Spleen (tissue), 11 donors: Measurements from ENCODE around the gene TRMT44. TPM values are rescaled to one million over a fixed set of nuclear protein-coding genes. Genes with fewer than 3 reads are reported as not detected.

ENCODE experiments used
- DNase-seq: peaks from one replicate; pipeline ENCODE4 v3.0.0-alpha.2; 2020
- H3K27ac ChIP-seq, 8 donors: fragments of 200-600 bp; sonication (generic) in 7 of 8; 1 replicate in 4 of 8; 2 replicates in 4 of 8; pipeline versions ENCODE4 v1.5.0 to v1.8.0; 2016 to 2021; ENCODE audit warnings: inconsistent platforms in 4 of 8, mild to moderate bottlenecking in 4 of 8, moderate library complexity in 1 of 8
- H3K27me3 ChIP-seq, 7 donors: fragments of 200-600 bp; sonication (generic) in 6 of 7; replicated peaks in 1 of 7; 1 replicate in 4 of 7; 2 replicates in 3 of 7; pipeline versions ENCODE4 v1.5.0 to v1.8.0; 2016 to 2021; ENCODE audit warnings: inconsistent platforms in 3 of 7, mild to moderate bottlenecking in 1 of 7
- H3K36me3 ChIP-seq, 6 donors: fragments of 200-600 bp; sonication (generic) in 5 of 6; 1 replicate in 4 of 6; 2 replicates in 2 of 6; pipeline versions ENCODE4 v1.5.0 to v1.8.0; 2016 to 2021; ENCODE audit warnings: inconsistent platforms in 2 of 6
- H3K4me1 ChIP-seq, 6 donors: fragments of 200-600 bp; sonication (generic) in 5 of 6; 1 replicate in 3 of 6; 2 replicates in 3 of 6; pipeline versions ENCODE4 v1.5.0 to v1.8.0; 2016 to 2021; ENCODE audit warnings: inconsistent platforms in 3 of 6
- H3K4me3 ChIP-seq, 8 donors: fragments of 200-600 bp; sonication (generic) in 7 of 8; 1 replicate in 4 of 8; 2 replicates in 4 of 8; pipeline versions ENCODE4 v1.5.0 to v1.8.0; 2016 to 2021; ENCODE audit warnings: inconsistent platforms in 4 of 8, mild to moderate bottlenecking in 4 of 8, moderate library complexity in 2 of 8
- H3K9me3 ChIP-seq, 8 donors: fragments of 200-600 bp; sonication (generic) in 7 of 8; 1 replicate in 4 of 8; 2 replicates in 4 of 8; pipeline versions ENCODE4 v1.5.0 to v1.8.0; 2016 to 2021; ENCODE audit warnings: inconsistent platforms in 4 of 8
- CTCF ChIP-seq, 11 experiments: fragments of 200-600 bp in 7 of 11; fragments of 450-650 bp in 4 of 11; sonication (generic) in 4 of 11; IDR thresholded peaks in 8 of 11; conservative IDR thresholded peaks in 3 of 11; 1 replicate in 7 of 11; 2 replicates in 4 of 11; pipeline versions ENCODE4 v1.4.0 to v1.8.0; 2016 to 2021; ENCODE audit warnings: antibody characterized with exemption in 11 of 11, inconsistent platforms in 4 of 11, mild to moderate bottlenecking in 1 of 11
- POLR2A ChIP-seq, 3 donors: fragments of 450-650 bp; IDR thresholded peaks; one replicate each; pipeline ENCODE4 v1.5.1; 2017; ENCODE audit warnings: antibody characterized with exemption in 3 of 3, mild to moderate bottlenecking in 1 of 3
- POLR2AphosphoS5 ChIP-seq, 3 donors: sonication (generic); formaldehyde crosslinking; IDR thresholded peaks; one replicate each; pipeline ENCODE4 v1.5.1; 2017; ENCODE audit warnings: antibody characterized with exemption in 3 of 3
- WGBS, 5 donors: extraction: QIAGEN DNeasy Blood & Tissue Kit in 3 of 5; methylation state at CpG; one replicate each; pipeline versions ENCODE4 v1.1.5 to v1.1.7; 2013 to 2018; 5-methylcytosine and 5-hydroxymethylcytosine counted together
- intact Hi-C: fragments of 100-400 bp; cut with DNase I; formaldehyde crosslinking; loops from one replicate; pipeline ENCODE4 v1.15.0; 2023; ENCODE audit warnings: low total_unique reads
- polyA plus RNA-seq, 3 donors: library from polyadenylated mRNA; stranded (reverse); fragments of 200-250 nt; gene quantifications; one replicate each; pipeline ENCODE4 v1.2.1, GENCODE V29; 2013
- total RNA-seq, 7 donors: library from RNA; depleted of rRNA in 3 of 7; stranded (reverse); fragments of >200 nt in 3 of 7; fragmentation: NEBNext Ultra II Directional in 4 of 7; extraction: Animal tissue kit (Norgen Biotek cat#: 25700) in 4 of 7; gene quantifications; one replicate each; pipeline versions ENCODE4 v1.1.0 to v1.2.1, GENCODE V29; 2016 to 2021
- donor health status: healthy with polysubstance abuse.
- donor health status: DM: no; HTN: no; CAD: no; lungs with moderate emphysema.
- donor health status: DM: no; HTN: no; CAD: no.
- donor health status: Bipolar disorder and iron deficiency.
- donor health status: healthy.
- donor health status: DM: no; HTN: no; CAD: no.
- donor health status: DM: yes; HTN: yes; CAD: no.

TRMT44 gene
- total and polyA plus RNA-seq, 10 donors: 5.7 to 28.3 (median 21.6) TPM

DNA sequence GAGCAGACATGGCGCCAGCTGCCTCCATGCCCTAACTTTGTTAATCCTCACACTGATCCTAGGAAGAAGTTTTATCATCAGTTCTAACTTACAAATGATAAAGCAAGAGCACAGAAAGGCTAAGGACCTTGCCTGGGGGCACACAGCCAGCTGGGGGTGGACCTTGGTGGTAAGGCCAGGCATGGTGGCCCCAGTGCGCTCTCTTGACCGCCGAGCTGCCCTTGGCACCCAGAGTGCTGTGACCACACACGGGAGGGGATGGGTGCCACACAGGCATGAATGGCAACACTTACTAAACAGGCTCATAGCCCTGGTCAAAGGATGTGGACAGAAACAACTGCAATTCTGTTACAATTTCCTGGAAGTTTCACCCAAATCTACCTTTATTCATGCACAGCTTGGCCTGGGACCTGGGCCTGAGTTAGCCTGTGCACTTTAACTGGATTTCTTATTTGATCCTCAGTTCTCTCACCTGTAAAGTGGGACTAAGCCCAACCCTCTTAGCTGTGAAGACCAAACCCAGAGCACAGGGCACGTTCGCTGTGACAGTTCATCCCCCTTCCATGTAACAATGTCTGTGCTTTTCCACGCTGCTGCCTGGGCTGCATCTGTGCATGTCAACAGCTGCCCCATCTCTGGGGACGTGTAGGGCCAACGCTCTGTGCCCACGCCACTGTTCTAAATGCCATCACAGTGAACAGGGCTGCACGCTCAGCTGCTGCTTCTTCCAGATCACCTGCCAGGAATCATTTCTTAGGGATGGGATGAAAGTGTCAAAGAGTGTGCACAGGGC is 44.9 kb upstream of the TRMT44 start:
- TF ChIP-seq CTCF (IDR thresholded peaks at IDR 0.05 in 8 of 11, conservative IDR thresholded peaks at IDR 0.05 in 3 of 11) (no peak), POLR2A (IDR thresholded peaks at IDR 0.05) (no peak), POLR2AphosphoS5 (IDR thresholded peaks at IDR 0.05) (no peak)
- no peaks in the 10 kb centered on the region for H3K27me3 ChIP-seq
- peaks cover 0 to 95% (median 49%) of the 10 kb centered on the region in 6 donors for H3K36me3 ChIP-seq
- no peak overlapping the region for H3K27ac ChIP-seq
- intact Hi-C loops: no loop called here
- H3K4me1 ChIP-seq: peaks cover 0 to 7% (median 0%) of the 10 kb centered on the region in 6 donors
- no peak overlapping the region for H3K4me3 ChIP-seq
- WGBS, 5 donors: 72 to 93% (median 89%) methylated on average over 7 to 12 of the region's 12 CpGs
- H3K9me3 ChIP-seq: no peaks in the 10 kb centered on the region
- DNase-seq: no peak

GRCh38 chr4:8396762-8397406 is 43.7 kb upstream of the TRMT44 start:
- WGBS, 5 donors: 94 to 97% (median 95%) methylated on average over 24 to 27 of the region's 27 CpGs
- TF ChIP-seq POLR2AphosphoS5 (IDR thresholded peaks at IDR 0.05) (no peak), CTCF (IDR thresholded peaks at IDR 0.05 in 8 of 11, conservative IDR thresholded peaks at IDR 0.05 in 3 of 11) (no peak), POLR2A (IDR thresholded peaks at IDR 0.05) (no peak)
- H3K4me1 ChIP-seq: peaks cover 0 to 7% (median 0%) of the 10 kb centered on the region in 6 donors
- no peak for DNase-seq
- no peaks in the 10 kb centered on the region for H3K9me3 ChIP-seq
- peaks cover 0 to 96% (median 44%) of the 10 kb centered on the region in 6 donors for H3K36me3 ChIP-seq
- no peak overlapping the region for H3K27ac ChIP-seq
- no peaks in the 10 kb centered on the region for H3K27me3 ChIP-seq
- H3K4me3 ChIP-seq: no peak overlapping the region
- intact Hi-C loops: no loop called here

GRCh38 chr4:8398347-8398746 is 42.2 kb upstream of the TRMT44 start:
- TF ChIP-seq POLR2A (IDR thresholded peaks at IDR 0.05) (no peak), POLR2AphosphoS5 (IDR thresholded peaks at IDR 0.05) (no peak), CTCF (IDR thresholded peaks at IDR 0.05 in 8 of 11, conservative IDR thresholded peaks at IDR 0.05 in 3 of 11) (no peak)
- Histone ChIP-seq H3K4me1 (peaks cover 0 to 16% (median 9%) of the 10 kb centered on the region in 6 donors), H3K4me3 (no peak overlapping the region), H3K27ac (no peak overlapping the region), H3K36me3 (peaks cover 0 to 91% (median 39%) of the 10 kb centered on the region in 6 donors), H3K27me3 (no peaks in the 10 kb centered on the region), H3K9me3 (no peaks in the 10 kb centered on the region)
- no peak for DNase-seq
- intact Hi-C loops: no loop called here
- 61 to 78% (median 75%) methylated on average over 9 of the region's 9 CpGs for WGBS, 5 donors

GRCh38 chr4:8399298-8399697 is 41.3 kb upstream of the TRMT44 start:
- no peak for DNase-seq
- intact Hi-C loops: no loop called here
- H3K4me3 ChIP-seq: no peak overlapping the region
- no peak overlapping the region for H3K27ac ChIP-seq
- TF ChIP-seq POLR2A (IDR thresholded peaks at IDR 0.05) (no peak), POLR2AphosphoS5 (IDR thresholded peaks at IDR 0.05) (no peak), CTCF (IDR thresholded peaks at IDR 0.05 in 8 of 11, conservative IDR thresholded peaks at IDR 0.05 in 3 of 11) (no peak)
- no peaks in the 10 kb centered on the region for H3K9me3 ChIP-seq
- peaks cover 0 to 90% (median 34%) of the 10 kb centered on the region in 6 donors for H3K36me3 ChIP-seq
- peaks cover 0 to 20% (median 12%) of the 10 kb centered on the region in 6 donors for H3K4me1 ChIP-seq
- 84 to 95% (median 94%) methylated on average over 13 to 15 of the region's 15 CpGs for WGBS, 5 donors
- no peaks in the 10 kb centered on the region for H3K27me3 ChIP-seq
